ENCODE measurements around the gene CNFN.

- TF ChIP-seq TCF7L2 (IDR thresholded peaks at IDR 0.05; ENCODE audit: low read depth, low read length), result no peak
- TF ChIP-seq, protein P1, sequence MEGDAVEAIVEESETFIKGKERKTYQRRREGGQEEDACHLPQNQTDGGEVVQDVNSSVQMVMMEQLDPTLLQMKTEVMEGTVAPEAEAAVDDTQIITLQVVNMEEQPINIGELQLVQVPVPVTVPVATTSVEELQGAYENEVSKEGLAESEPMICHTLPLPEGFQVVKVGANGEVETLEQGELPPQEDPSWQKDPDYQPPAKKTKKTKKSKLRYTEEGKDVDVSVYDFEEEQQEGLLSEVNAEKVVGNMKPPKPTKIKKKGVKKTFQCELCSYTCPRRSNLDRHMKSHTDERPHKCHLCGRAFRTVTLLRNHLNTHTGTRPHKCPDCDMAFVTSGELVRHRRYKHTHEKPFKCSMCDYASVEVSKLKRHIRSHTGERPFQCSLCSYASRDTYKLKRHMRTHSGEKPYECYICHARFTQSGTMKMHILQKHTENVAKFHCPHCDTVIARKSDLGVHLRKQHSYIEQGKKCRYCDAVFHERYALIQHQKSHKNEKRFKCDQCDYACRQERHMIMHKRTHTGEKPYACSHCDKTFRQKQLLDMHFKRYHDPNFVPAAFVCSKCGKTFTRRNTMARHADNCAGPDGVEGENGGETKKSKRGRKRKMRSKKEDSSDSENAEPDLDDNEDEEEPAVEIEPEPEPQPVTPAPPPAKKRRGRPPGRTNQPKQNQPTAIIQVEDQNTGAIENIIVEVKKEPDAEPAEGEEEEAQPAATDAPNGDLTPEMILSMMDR (IDR thresholded peaks at IDR 0.05), result no peak
Observed at GRCh38 chr19:42362342-42362741, 27.8 kb downstream of the CNFN start.

Data from Panc1 (cell line).